Endodermal cell (in vitro differentiated cells): ENCODE data around the gene CDH4. TPM values are rescaled to one million over a fixed set of nuclear protein-coding genes. Genes with fewer than 3 reads are reported as not detected.

ENCODE experiments used
- DNase-seq: peaks from one replicate; pipeline ENCODE4 v3.0.0-alpha.2; 2017
- H3K27ac ChIP-seq: 2 replicates; pipeline ENCODE4 v1.5.1; 2013; ENCODE audit warnings: mild to moderate bottlenecking, low read depth, low read length, moderate library complexity
- H3K27me3 ChIP-seq: 2 replicates; pipeline ENCODE4 v1.6.1; 2013; ENCODE audit warnings: mild to moderate bottlenecking, low read length, moderate library complexity; ENCODE audit not compliant: insufficient read depth, control insufficient read depth, poor library complexity, severe bottlenecking
- H3K36me3 ChIP-seq: 2 replicates; pipeline ENCODE4 v1.7.0; 2013; ENCODE audit warnings: mild to moderate bottlenecking, low read length, moderate library complexity; ENCODE audit not compliant: control insufficient read depth, insufficient read depth
- H3K4me1 ChIP-seq: one replicate; pipeline ENCODE4 v1.7.0; 2013; ENCODE audit warnings: low read length; ENCODE audit not compliant: control insufficient read depth, insufficient read depth
- H3K4me3 ChIP-seq: 2 replicates; pipeline ENCODE4 v1.5.1; 2013; ENCODE audit warnings: mild to moderate bottlenecking, low read length, moderate library complexity
- H3K9ac ChIP-seq: 2 replicates; pipeline ENCODE4 v1.6.1; 2013; ENCODE audit warnings: mild to moderate bottlenecking, low read length, moderate library complexity; ENCODE audit not compliant: poor library complexity, severe bottlenecking; ENCODE audit errors: extremely low read depth
- H3K9me3 ChIP-seq: 2 replicates; pipeline ENCODE4 v1.6.1; 2013; ENCODE audit warnings: mild to moderate bottlenecking, low read length, moderate library complexity; ENCODE audit not compliant: control insufficient read depth
- H3K27ac Mint-ChIP-seq: 2 replicates; pipeline ENCODE4 v1.8.0; 2020; ENCODE audit warnings: mixed read lengths
- H3K27me3 Mint-ChIP-seq: 2 replicates; pipeline ENCODE4 v1.8.0; 2021; ENCODE audit warnings: mild to moderate bottlenecking, mixed read lengths; ENCODE audit not compliant: insufficient read depth
- H3K36me3 Mint-ChIP-seq: 2 replicates; pipeline ENCODE4 v1.8.0; 2020; ENCODE audit warnings: low read depth, mixed read lengths
- H3K4me1 Mint-ChIP-seq: 2 replicates; pipeline ENCODE4 v1.8.0; 2020; ENCODE audit warnings: mixed read lengths
- H3K4me3 Mint-ChIP-seq: 2 replicates; pipeline ENCODE4 v1.8.0; 2020; ENCODE audit warnings: mild to moderate bottlenecking, moderate library complexity, mixed read lengths
- H3K9me3 Mint-ChIP-seq: 2 replicates; pipeline ENCODE4 v1.8.0; 2020; ENCODE audit warnings: mild to moderate bottlenecking, mixed read lengths
- CTCF ChIP-seq: fragments of 200-600 bp; sonication (generic); conservative IDR thresholded peaks from 2 replicates; pipeline ENCODE4 v1.5.0; 2021; ENCODE audit warnings: antibody characterized with exemption, mild to moderate bottlenecking
- WGBS, 2 experiments: methylation state at CpG; one replicate each; pipeline versions ENCODE4 v1.1.5 to v1.1.7; 2013; ENCODE audit warnings: missing lambda C conversion rate in 2 of 2, mixed read lengths in 1 of 2; ENCODE audit not compliant: insufficient coverage in 1 of 2, insufficient read length in 1 of 2; 5-methylcytosine and 5-hydroxymethylcytosine counted together
- total RNA-seq, 2 donors: library from RNA; stranded (reverse); fragmentation: NEBNext Ultra II Directional in 1 of 2; extraction: Animal tissue kit (Norgen Biotek cat#: 25700) in 1 of 2; gene quantifications; 2 replicates in 1 of 2; 3 replicates in 1 of 2; pipeline ENCODE4 v1.2.1, GENCODE V29; 2021

The CDH4 gene
- total RNA-seq, 2 donors from 2014 or later: 1.8 to 5.8 TPM

DNA sequence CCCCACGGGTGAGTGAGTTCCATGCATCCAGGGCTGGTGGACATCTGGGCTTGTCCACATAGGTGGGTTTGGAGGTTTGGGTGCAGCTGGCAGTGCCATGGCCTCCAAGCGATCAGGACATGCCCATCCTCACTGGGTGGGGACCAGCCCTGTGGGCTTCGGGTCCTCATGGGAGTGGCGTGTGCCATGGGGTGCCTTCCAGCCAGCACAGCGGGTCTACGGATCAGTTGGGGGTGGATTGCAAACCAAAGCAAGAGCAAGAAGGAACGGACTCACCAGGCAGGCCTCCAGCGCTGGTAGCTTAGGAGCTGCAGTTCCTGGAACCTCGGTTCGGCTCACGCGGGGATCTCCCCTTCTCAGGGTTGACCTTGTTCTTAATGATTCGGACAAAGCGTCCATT lies 449.3 kb downstream of the CDH4 start:
- Mint-ChIP-seq H3K4me1 (no peaks in the 10 kb centered on the region), H3K27me3 (peaks cover 22% of the 10 kb centered on the region), H3K9me3 (no peaks in the 10 kb centered on the region), H3K27ac (no peak overlapping the region), H3K4me3 (no peak overlapping the region), H3K36me3 (no peaks in the 10 kb centered on the region)
- no peaks in the 10 kb centered on the region for H3K4me1 ChIP-seq
- no peak overlapping the region for H3K4me3 ChIP-seq
- no peak for TF ChIP-seq CTCF
- no peak for DNase-seq
- no peaks in the 10 kb centered on the region for H3K27me3 ChIP-seq
- H3K9ac ChIP-seq: no peak overlapping the region
- 92 to 93% methylated on average over 13 to 14 of the region's 14 CpGs for WGBS, 2 experiments
- no peaks in the 10 kb centered on the region for H3K9me3 ChIP-seq
- H3K27ac ChIP-seq: no peak overlapping the region
- no peaks in the 10 kb centered on the region for H3K36me3 ChIP-seq

DNA sequence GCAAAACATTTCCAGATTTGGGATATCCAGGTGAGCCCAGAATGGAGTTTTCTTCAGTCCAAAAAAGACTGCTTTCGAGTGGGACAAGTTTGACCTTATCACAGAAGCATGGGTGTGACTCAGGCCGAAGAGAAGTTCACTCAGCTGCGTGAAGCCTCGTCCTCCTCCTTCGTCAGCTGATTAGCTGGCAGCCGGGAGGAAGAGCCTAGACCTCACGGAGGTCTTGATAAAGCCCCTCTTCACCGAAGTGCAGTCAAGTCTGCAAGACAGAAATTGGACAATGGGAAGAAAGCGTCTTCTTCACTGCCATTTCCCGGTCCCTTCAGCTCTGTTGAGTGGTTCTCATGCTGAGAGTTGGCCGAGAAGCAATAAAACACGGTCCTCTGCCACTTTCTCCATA lies 449.7 kb downstream of the CDH4 start:
- H3K9me3 ChIP-seq: no peaks in the 10 kb centered on the region
- DNase-seq: no peak
- no peaks in the 10 kb centered on the region for H3K27me3 ChIP-seq
- 92 to 96% methylated on average over 12 of the region's 12 CpGs for WGBS, 2 experiments
- no peak overlapping the region for H3K27ac Mint-ChIP-seq
- no peak for TF ChIP-seq CTCF
- H3K36me3 Mint-ChIP-seq: no peaks in the 10 kb centered on the region
- H3K4me3 Mint-ChIP-seq: no peak overlapping the region
- H3K9me3 Mint-ChIP-seq: no peaks in the 10 kb centered on the region
- H3K27me3 Mint-ChIP-seq: peaks cover 22% of the 10 kb centered on the region
- H3K9ac ChIP-seq: no peak overlapping the region
- no peaks in the 10 kb centered on the region for H3K4me1 ChIP-seq
- no peak overlapping the region for H3K27ac ChIP-seq
- H3K36me3 ChIP-seq: no peaks in the 10 kb centered on the region
- H3K4me3 ChIP-seq: no peak overlapping the region
- H3K4me1 Mint-ChIP-seq: no peaks in the 10 kb centered on the region

DNA sequence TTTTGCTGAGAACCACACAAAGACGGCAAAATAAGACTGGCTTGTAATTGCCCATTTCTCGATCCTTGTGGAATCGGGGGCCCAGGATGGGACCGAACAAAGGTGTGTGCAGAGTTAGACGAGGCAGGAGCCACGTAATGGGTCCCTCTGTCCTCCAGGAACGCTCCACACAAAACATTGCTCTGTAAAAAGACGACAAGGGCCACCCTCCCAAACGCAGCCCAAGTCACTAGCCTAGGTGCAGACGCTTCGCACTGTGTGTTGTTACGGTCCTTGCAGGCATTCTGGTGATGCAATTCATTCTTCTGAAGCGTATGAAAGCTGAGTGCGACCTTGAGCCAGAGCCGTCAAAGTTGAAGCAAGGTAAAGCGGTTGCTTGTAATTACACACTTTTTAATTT lies 450.2 kb downstream of the CDH4 start:
- H3K4me3 ChIP-seq: no peak overlapping the region
- no peaks in the 10 kb centered on the region for H3K4me1 ChIP-seq
- Mint-ChIP-seq H3K4me3 (no peak overlapping the region), H3K9me3 (no peaks in the 10 kb centered on the region), H3K4me1 (no peaks in the 10 kb centered on the region), H3K36me3 (no peaks in the 10 kb centered on the region), H3K27ac (no peak overlapping the region), H3K27me3 (peaks cover 22% of the 10 kb centered on the region)
- WGBS, 2 experiments: 93 to 99% methylated on average over 16 of the region's 16 CpGs
- no peaks in the 10 kb centered on the region for H3K9me3 ChIP-seq
- H3K27ac ChIP-seq: no peak overlapping the region
- H3K27me3 ChIP-seq: no peaks in the 10 kb centered on the region
- TF ChIP-seq CTCF: no peak
- no peak for DNase-seq
- H3K9ac ChIP-seq: no peak overlapping the region
- H3K36me3 ChIP-seq: no peaks in the 10 kb centered on the region
